Measurements from ENCODE around the gene TTC34. TPM values are rescaled to one million over a fixed set of nuclear protein-coding genes. Genes with fewer than 3 reads are reported as not detected.

The TTC34 gene
- total RNA-seq, 1 experiment from 2014 or later = 0.61 TPM

GRCh38 chr1:2636733-2637132 is 164.8 kb downstream of the TTC34 start:
- Mint-ChIP-seq H3K27me3 (ENCODE audit: low read depth) (peaks cover 47% of the 10 kb centered on the region), H3K4me1 (0 out of 2 replicates have a peak, but pooled peaks cover 2% of the 10 kb centered on the region), H3K27ac (no peak overlapping the region), H3K9me3 (peaks cover 18% of the 10 kb centered on the region), H3K36me3 (peaks cover 16% of the 10 kb centered on the region), H3K4me3 (no peak overlapping the region)
- no peak for DNase-seq (ENCODE audit: low spot score)
- CTCF ChIA-PET = no interaction called here
- POLR2A ChIA-PET = no interaction called here
- no peak for ATAC-seq
- TF ChIP-seq NFE2L1 (CRISPR knock-in tag; IDR thresholded peaks at IDR 0.05) (no peak), PRRX2 (CRISPR knock-in tag; IDR thresholded peaks at IDR 0.05) (no peak), MYBL2 (CRISPR knock-in tag; IDR thresholded peaks at IDR 0.05) (no peak), ATF6 (CRISPR knock-in tag; IDR thresholded peaks at IDR 0.05) (no peak)

GRCh38 chr1:2635361-2636010 is 166.0 kb downstream of the TTC34 start:
- ChIA-PET POLR2A (no interaction called here), CTCF (no interaction called here)
- Mint-ChIP-seq H3K36me3 (peaks cover 24% of the 10 kb centered on the region), H3K27me3 (ENCODE audit: low read depth) (peaks cover 58% of the 10 kb centered on the region), H3K4me1 (0 out of 2 replicates have a peak, but pooled peaks cover 2% of the 10 kb centered on the region), H3K9me3 (peaks cover 23% of the 10 kb centered on the region), H3K27ac (no peak overlapping the region), H3K4me3 (no peak overlapping the region)
- no peak for ATAC-seq
- no peak for DNase-seq (ENCODE audit: low spot score)
- TF ChIP-seq FOXJ3 (CRISPR knock-in tag; IDR thresholded peaks at IDR 0.05; ENCODE audit: borderline replicate concordance) (no peak), NFYB (CRISPR knock-in tag; conservative IDR thresholded peaks at IDR 0.05; ENCODE audit: low read depth) (no peak), TP53 (CRISPR knock-in tag; IDR thresholded peaks at IDR 0.05) (no peak), STAT6 (CRISPR knock-in tag; conservative IDR thresholded peaks at IDR 0.05; ENCODE audit: low read depth) (no peak), ZNF317 (CRISPR knock-in tag; IDR thresholded peaks at IDR 0.05; ENCODE audit: borderline replicate concordance, low read depth) (no peak), ESRRA (CRISPR knock-in tag; IDR thresholded peaks at IDR 0.05; ENCODE audit: borderline replicate concordance) (no peak), ZNF263 (CRISPR knock-in tag; IDR thresholded peaks at IDR 0.05; ENCODE audit: low read depth) (no peak), GABPB1 (CRISPR knock-in tag; IDR thresholded peaks at IDR 0.05) (no peak), FOXP1 (CRISPR knock-in tag; IDR thresholded peaks at IDR 0.05; ENCODE audit: borderline replicate concordance) (no peak), ZMAT4 (CRISPR knock-in tag; IDR thresholded peaks at IDR 0.05) (no peak), PREB (CRISPR knock-in tag; IDR thresholded peaks at IDR 0.05; ENCODE audit: borderline replicate concordance) (no peak), NFE2L1 (CRISPR knock-in tag; IDR thresholded peaks at IDR 0.05) (no peak), IRF1 (CRISPR knock-in tag; IDR thresholded peaks at IDR 0.05) (no peak), GTF2I (CRISPR knock-in tag; conservative IDR thresholded peaks at IDR 0.05) (no peak), AFF4 (CRISPR knock-in tag; IDR thresholded peaks at IDR 0.05; ENCODE audit: borderline replicate concordance) (no peak), ZBTB43 (CRISPR knock-in tag; IDR thresholded peaks at IDR 0.05) (no peak)
